ENCODE measurements around the gene STOML1. TPM values are rescaled to one million over a fixed set of nuclear protein-coding genes. Genes with fewer than 3 reads are reported as not detected.
A peak's percentile ranks its signal among the peaks of the same experiment; 100 is the strongest.

STOML1 gene
- total RNA-seq, 1 donor from 2014 or later = 32.2 TPM

- DNase-seq (ENCODE audit: low read depth) = no peak
Measured at GRCh38 chr15:74022706-74023470, 30.8 kb upstream of the STOML1 start.

GRCh38 chr15:74019734-74020133 lies 27.6 kb upstream of the STOML1 start:
- DNase-seq (ENCODE audit: low read depth) = no peak

DNA sequence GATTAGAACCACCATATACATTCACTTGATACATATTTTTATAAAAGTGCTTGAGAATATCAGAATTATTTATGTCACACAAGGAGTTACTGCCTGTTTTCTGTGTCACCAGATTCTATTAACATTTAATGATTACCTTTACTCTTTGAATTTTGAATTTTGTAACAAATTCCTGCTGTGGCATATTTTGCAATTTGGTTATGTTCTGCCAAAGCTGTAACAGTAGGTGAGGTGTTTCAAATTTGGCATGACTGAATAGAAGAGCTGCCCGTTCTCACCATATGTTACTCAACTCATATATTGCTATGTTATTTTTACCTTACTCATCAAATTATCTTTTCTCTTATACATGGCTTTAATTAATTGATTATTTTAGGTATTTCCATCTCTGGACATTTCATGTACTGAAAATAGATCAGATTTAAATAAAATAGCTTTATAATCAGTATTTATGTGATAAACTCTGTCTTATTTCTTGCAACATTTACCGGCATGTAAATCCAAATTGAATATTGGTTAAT lies 21.3 kb upstream of the STOML1 start:
- no peak for DNase-seq (ENCODE audit: low read depth)

DNA sequence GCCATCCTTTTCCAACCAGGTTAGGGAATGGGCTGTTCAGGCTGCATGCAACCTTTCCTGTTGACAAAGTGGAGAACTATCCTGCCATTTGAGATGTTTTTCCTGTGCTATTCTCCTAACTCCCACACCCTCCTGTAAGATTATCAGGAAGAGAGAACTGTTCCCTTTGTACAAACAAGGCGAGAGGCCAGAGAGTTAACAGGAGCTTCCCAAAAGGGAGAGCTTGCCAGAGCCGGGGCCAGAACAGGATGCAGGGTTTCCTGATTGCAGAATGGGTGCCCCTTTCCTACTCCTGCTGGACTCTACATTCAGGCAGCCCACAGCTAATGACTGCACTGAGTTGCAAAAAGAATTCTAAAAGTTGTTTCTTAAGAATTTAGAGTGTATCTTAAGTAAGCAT lies 19.5 kb upstream of the STOML1 start:
- no peak for DNase-seq (ENCODE audit: low read depth)

GRCh38 chr15:74010929-74011540 lies 18.9 kb upstream of the STOML1 start:
- no peak for DNase-seq (ENCODE audit: low read depth)

GRCh38 chr15:74008901-74009300 lies 16.8 kb upstream of the STOML1 start:
- no peak for DNase-seq (ENCODE audit: low read depth)

GRCh38 chr15:74007820-74008371 lies 15.8 kb upstream of the STOML1 start:
- DNase-seq (ENCODE audit: low read depth) = no peak

DNA sequence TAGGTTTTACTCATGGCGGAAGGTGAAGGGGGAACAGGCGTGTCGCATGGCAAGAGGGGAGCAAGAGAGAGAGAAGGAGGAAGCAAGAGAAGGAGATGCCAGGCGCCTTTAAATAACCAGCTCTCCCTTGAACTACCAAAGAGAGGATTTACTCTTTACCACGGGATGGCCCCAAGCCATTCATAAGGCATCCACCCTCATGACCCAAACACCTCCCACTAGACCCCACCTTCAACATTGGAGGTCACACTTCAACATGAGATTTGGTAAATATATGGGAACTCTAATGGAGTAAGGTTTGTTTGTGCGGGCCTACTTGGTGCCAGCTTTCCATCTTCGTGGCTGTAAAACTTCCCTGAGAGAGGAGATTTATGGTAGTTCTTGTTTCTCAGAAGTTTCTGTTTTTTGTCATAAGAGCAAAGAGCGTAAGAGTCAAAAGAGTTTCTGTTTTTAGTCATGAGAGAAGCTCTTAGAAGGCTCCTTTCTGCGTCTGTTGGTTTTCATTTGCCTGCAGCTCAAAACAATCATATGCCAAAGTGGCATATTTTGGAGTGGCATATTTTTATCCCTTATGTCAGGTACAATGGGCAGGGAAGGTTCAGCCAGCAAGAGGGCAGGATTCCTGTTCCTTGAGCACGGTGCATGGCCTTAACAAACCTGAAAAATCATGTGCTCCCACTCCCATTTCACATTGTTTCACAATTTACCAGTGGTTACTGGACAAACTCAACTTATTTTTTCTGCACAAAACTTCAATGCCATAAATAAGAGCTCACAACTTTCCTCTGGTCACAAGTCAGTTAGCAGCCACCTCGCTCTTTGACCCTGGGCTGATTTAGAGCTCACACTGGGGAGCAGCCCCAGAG lies 14.9 kb upstream of the STOML1 start:
- DNase-seq (ENCODE audit: low read depth) = no peak

DNA sequence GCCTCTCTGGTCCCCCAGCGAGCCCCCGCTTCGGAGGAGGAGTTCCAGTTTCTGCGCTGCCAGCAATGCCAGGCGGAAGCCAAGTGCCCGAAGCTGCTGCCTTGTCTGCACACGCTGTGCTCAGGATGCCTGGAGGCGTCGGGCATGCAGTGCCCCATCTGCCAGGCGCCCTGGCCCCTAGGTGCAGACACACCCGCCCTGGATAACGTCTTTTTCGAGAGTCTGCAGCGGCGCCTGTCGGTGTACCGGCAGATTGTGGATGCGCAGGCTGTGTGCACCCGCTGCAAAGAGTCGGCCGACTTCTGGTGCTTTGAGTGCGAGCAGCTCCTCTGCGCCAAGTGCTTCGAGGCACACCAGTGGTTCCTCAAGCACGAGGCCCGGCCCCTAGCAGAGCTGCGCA lies 5.9 kb upstream of the STOML1 start:
- DNase-seq (ENCODE audit: low read depth) = no peak

GRCh38 chr15:73996939-73997338 lies 4.8 kb upstream of the STOML1 start:
- DNase-seq (ENCODE audit: low read depth) = peak; percentile 56

GRCh38 chr15:73996267-73996666 lies 4.2 kb upstream of the STOML1 start:
- no peak for DNase-seq (ENCODE audit: low read depth)

DNA sequence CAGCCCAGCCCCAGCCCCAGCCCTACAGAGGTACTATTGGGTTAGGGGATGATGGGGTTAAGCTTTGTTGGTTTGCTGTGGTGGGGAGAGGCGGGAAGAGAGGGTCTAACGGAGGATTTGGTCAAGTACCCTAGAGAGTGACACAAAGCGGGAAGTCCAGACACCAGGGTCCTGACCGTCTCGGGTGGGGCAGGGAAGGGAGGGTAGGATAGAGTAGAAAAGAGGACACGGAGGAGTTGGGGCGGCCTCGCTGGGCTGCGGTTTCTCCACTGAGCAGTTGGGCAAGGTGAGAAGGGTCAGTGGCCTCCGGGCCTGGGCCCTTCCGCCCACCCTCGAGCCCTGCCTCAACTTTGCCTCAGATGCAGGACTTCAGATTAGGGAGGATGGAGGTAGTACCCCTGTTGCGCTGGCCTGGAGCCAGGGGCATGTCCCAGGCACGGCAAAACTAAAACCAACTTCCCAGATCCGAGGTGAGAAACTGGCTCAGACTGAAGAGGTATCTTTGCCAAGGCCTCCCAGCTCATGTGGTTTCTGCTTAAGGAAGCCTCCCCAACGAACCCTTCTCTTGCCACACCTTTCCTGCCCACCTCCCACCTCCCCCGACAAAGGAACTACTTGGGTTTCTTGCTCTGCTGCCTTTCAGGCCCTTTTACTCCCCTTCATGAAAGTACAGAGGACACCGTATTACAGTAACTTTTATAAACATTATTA lies 3.0 kb upstream of the STOML1 start:
- DNase-seq (ENCODE audit: low read depth) = no peak

- DNase-seq (ENCODE audit: low read depth) = peak; percentile 96
Measured at GRCh38 chr15:73994413-73994883, 2.4 kb upstream of the STOML1 start, which contains the start of gene PML. PML (plus strand) TSS chr15:73994716; CDS start chr15:73994813, 97 bp downstream.

- no peak for DNase-seq (ENCODE audit: low read depth)
Measured at GRCh38 chr15:73993211-73993994, 1.3 kb upstream of the STOML1 start.

DNA sequence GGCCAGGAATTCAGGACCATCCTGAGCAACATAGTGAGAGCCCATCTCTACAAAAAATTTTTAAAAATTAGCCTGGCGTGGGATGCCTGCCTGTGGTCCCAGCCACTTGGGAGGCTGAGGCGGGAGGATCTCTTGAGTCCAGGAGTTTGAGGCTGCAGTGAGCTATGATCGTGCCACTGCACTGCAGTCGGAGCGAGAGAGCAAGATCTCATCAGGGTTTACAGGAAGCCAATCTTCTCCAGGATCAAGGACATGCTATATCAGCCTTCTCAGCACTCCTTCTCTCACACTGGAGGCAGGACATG lies 451 bp upstream of the STOML1 start:
- DNase-seq (ENCODE audit: low read depth) = no peak

DNA sequence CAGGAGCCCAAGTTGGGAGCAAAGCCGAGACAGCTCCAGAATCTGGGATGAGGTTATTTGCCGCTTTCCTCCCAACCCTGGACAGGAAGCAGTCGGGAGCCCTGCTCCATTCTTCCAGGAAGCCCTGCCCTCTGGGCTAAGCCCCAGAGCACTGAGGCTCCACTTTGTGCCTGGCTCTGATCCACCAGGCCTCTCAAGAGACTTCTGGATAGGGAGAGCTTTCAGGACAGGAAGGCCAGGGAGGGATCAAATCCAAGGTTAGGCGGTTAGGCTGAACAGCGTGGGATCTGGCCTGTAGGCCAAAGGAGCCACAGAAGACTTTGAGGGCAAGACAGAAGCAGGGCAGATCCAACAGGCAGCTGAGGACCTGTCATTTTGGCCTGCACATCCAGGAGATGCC lies 835 bp downstream of the STOML1 start:
- peak; percentile 54 for DNase-seq (ENCODE audit: low read depth)

DNA sequence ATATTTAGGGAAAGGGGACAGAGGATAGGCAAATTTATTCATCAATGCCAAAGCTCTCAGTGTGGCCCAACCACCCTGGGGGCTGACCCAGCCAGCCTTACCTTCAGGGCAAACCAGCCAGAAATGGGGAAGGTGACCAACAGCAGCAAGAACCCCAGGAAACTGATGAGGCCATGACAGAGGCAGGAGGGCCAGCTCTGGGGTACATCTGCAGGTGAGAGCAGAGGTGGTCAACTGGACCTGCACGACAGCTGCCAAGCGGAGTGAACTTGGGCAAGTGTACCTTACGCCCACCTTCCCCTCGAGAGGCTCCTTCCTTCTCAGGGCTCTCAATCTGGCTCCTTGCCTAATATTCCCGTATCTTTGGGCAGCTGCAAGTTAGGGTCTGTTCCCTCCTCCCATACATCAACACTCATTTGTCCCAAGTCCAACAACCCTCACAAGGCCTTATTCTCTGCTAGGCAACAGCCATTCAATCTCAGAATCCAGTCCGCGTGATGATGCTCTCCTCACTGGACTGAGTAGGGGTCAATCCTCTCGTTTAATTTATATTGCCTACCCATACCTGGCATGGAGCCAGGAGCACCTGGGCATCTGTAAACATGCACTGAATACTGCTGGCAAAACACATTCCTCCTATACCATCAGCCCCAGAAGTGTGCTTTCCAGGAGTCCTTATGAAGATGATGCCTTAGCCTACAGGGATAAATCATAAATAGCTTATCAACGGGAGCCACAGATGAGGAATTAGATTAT lies 1.7 kb downstream of the STOML1 start:
- DNase-seq (ENCODE audit: low read depth) = no peak

GRCh38 chr15:73989001-73989798 lies 2.9 kb downstream of the STOML1 start:
- peak; percentile 76 for DNase-seq (ENCODE audit: low read depth)

Data from myocyte (in vitro differentiated cells).